GM19025 (cell line): ENCODE measurements around the gene PDE6C.

Experiments used
- ATAC-seq: cut with Tn5 transposase; IDR thresholded peaks from one replicate; pipeline ENCODE4 v1.9.1; 2021; ENCODE audit warnings: mild to moderate bottlenecking, low read depth, moderate library complexity; ENCODE audit not compliant: unreplicated experiment

PDE6C gene

GRCh38 chr10:93593254-93593653, 19.1 kb upstream of the PDE6C start:
- no peak for ATAC-seq

DNA sequence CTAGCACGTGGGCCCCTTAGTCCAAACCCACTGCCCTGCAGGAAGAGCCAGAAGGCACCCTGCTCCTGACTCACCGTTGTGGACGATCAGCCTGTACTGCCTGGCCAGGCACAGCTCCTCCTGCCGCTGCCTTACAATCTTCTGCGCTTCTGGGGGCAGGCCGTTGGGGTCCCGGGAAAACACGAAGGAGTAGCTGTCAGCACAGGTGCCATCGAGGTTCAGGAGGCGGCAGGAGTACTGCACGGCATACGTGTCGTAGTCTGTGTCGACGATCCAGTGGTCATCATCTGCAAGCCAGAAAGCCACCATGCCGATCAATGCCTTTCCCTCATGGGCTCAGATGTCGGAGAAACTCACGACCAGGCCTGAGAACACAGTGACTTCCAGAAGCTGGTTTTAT, 18.6 kb upstream of the PDE6C start:
- ATAC-seq = no peak

- ATAC-seq = no peak
These were observed 17.8 kb upstream of the PDE6C start for GRCh38 chr10:93594518-93594917.

DNA sequence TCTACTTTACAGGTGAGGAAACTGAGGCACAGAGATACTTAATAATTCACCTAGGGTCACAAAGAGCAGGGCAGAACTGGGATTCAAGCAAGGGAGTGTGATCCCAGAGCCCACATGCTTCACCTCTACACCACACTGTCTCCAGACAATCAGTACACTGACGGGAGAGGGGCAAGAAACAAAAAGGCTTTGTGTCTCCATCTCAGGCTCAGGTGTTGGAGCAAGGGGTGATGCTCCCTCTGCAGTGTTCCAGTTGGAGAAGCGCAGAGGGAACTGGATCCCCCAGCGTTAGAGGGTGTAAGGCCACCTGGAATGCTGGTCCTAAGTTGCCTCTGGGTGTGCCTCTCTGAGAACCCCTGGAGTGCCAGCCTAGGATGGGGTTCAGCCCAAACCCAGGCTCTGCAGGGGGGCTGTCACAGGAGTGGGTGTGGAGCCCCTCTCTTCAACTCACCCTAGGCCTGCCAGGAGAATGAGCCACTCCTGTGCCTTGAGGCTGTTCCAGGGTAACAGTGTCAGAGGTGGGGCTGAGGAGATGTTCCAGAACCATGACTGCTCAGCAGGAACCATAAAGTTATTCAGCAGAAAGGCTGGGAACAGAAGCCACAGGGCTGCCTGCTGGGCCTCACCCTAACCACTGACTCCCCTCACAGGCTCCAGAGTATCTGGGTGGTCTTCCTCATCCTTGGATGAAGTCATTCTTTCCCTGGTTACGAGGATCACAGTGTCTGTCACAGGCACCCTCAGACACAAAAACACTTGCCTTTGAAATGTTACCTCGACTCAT, 16.8 kb upstream of the PDE6C start:
- no peak for ATAC-seq

DNA sequence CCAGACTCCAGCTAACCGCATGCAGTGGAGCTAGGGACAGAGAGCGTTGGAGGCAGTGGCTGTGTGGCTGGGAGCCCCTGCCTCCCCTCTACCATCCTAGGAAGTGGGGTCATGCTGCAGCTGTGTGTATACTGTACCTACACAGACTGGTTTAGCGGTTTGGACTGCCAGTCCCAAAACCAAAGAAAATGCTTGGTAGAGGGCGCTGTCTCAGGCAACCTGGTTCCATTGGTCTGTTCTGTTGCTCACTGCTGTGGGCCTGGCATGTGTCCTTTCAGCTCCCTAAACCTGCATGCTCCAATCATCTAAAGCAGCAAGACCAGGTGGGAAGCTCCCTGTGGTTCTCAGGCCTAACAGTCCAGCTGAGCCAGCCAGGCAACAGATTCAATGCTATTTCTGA, 15.8 kb upstream of the PDE6C start:
- no peak for ATAC-seq

DNA sequence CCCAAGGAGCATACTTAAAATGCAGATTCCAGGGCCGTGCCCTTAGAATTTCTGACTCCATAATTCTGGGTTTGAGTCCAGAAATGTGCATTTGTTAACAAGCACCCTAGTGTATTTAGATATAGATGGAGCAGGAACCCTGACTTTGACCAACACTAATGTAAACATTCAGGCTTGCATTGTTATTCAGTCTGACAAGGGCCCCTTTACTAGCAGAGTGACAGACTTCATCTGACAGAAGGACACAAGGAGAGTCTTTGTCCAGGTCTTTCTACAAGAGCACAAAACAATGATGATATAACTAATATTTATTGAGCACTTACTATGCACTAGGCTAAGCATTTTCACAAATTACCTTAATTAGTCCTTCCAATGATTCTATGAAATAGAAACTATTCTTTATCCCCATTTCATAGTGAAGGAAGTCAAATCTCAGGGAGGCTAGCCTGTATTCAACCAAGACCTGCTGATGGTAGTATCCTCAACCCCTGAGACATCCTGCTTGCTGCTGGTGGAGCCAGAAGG, 15.2 kb upstream of the PDE6C start:
- ATAC-seq = no peak

GRCh38 chr10:93598157-93598556, 14.2 kb upstream of the PDE6C start:
- ATAC-seq = no peak

DNA sequence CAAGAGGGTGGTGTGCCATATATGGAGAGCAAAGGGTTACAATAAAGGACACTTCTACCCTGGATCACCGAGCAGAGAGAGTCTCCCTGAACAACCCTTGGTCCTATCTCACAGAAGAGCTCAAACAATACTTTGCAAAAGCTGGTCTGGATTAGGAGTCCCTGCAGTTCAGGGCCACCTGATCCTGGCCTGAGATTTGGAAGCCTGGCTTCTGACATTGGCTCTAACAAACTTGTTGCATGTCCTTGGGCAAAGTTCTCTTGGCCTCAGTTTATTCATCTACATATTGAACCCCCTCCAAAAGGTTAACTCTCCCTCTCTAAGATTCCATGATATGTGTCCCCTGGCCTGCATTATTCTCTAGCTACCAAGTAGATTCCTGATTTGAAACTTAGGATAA, 13.0 kb upstream of the PDE6C start:
- ATAC-seq = no peak

DNA sequence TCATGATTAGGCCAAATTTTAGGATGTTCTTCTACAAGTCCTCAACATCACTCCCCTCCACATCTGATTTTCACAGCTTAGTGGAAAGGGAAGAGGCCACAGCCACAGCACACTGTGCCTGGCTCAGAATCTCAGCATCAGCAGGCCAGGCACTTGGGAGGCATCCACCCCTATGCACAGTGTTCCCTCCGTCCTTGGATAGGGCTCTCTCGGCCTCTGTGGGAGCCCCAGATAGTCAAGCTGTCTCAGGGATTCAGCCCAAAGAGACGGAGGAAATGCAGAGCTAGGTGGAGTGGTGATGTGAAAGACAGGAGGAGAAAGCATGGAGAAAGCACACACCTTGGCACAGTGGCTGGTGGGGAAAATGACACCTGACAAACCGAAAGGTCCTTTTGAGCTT, 12.6 kb upstream of the PDE6C start:
- no peak for ATAC-seq

- no peak for ATAC-seq
These were observed 11.7 kb upstream of the PDE6C start for GRCh38 chr10:93600446-93601145.

DNA sequence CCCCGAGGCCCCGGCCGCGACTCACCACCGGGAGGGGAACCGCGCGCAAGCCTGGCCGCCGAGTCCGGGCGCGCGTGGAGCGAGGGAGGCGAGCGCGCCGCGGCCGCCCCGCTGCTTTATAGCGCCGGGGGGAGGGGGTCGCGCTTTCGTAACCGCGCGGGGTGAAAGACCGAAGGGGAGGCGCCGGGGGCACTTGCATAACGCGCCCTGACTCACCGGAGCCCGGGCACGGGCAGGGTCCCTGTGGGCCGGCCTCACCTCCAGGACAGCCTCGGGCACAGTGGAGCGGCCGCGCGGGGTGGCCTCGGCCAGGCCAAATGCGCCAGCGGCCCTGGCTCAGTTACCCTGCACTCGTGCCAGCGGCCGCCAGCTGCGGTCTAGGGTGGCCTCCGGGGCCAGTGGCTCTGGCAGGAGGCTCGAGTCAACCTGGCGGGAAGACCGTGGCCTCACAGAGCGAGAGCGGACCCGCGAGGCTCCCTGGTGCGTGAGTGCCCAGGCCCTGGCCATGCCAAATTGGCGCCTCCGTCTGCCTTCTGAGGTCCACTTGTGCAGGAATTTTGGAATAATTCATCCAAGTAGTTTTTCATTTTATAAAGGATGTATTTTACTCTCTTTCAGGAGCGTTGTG, 11.1 kb upstream of the PDE6C start, which contains the start of gene RBP4:
Gene RBP4, minus strand, starts transcription at position 90 of the 628 bp plus-strand sequence. CDS start 207 bp downstream, outside the sequence.
- no peak for ATAC-seq

DNA sequence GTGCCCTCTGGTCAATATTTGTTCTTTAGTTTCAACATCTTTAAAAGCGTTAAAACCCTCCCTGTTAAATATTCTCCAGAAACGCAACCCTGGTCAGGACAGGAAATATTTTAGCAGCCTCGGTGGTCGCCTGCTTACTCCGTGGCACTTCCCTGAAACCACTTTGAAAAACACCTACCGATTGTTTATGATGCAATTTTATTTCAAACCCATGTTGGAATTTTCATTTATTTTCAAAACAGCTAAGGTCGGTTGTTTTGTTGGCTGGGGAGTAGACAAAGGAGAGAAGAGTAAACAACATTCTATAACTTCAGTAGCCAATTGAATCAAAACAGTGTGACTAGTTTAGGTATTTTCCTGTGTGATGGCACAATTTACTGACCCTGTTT, 10.6 kb upstream of the PDE6C start:
- no peak for ATAC-seq

DNA sequence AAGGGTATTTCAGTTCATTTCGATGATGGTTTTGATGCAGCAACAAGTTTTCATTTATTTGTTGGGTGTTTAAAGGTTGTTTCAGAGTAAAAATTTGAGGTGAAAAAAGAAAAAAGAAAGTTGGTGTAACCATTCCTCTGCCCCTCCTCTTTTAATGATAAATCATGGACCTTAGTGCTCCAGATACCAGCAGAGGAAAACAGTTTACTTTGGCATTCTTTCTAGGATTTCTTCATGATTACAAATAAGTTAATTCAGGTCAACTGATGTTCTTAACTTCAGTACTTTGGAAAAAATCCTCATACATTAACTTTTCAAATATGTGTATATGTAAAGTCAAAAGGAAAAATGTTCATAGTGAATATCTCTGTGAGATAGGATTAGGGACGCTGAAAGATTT, 9.3 kb upstream of the PDE6C start:
- no peak for ATAC-seq

GRCh38 chr10:93604146-93604545, 8.2 kb upstream of the PDE6C start:
- no peak for ATAC-seq

GRCh38 chr10:93608421-93608820, 3.9 kb upstream of the PDE6C start:
- ATAC-seq = no peak

- ATAC-seq = no peak
These were observed 789 bp downstream of the PDE6C start for GRCh38 chr10:93613126-93613525.

GRCh38 chr10:93614101-93614825, 1.9 kb downstream of the PDE6C start:
- ATAC-seq = no peak

DNA sequence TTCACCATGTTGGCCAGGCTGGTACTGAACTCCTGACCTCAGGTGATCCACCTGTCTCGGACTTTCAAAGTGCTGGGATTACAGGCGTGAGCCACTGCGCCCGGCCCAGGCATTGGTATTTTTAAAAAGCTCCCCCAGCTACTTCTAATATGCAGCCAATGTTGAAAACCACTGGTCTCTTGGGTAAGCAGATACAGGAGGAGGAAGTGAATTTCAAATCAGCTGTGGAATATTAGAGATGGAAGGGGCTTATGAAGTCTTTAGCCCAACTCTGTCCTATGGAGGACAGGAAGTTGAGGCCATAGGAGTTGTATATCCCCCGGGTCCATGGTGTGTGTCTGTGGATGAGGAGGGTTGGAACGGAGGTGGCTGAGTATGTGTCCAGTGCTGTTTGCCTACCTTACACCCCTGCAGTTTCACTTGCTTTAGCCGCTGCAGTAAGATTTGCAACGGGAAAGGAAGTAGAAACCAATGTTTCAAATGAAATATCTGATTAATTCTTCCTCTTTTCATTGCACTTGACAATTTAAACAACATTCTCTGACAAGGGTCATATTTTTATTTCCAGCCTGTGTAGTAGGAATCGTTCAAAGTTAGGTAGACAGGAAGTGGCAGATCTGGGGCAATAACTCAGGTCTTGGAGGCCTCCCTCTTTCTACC, 3.4 kb downstream of the PDE6C start:
- ATAC-seq = no peak

GRCh38 chr10:93620925-93621324, 8.6 kb downstream of the PDE6C start:
- ATAC-seq = no peak

GRCh38 chr10:93622942-93623341, 10.6 kb downstream of the PDE6C start:
- no peak for ATAC-seq
